ENCODE data around the gene FRMD5.

- TF ChIP-seq, protein P1, sequence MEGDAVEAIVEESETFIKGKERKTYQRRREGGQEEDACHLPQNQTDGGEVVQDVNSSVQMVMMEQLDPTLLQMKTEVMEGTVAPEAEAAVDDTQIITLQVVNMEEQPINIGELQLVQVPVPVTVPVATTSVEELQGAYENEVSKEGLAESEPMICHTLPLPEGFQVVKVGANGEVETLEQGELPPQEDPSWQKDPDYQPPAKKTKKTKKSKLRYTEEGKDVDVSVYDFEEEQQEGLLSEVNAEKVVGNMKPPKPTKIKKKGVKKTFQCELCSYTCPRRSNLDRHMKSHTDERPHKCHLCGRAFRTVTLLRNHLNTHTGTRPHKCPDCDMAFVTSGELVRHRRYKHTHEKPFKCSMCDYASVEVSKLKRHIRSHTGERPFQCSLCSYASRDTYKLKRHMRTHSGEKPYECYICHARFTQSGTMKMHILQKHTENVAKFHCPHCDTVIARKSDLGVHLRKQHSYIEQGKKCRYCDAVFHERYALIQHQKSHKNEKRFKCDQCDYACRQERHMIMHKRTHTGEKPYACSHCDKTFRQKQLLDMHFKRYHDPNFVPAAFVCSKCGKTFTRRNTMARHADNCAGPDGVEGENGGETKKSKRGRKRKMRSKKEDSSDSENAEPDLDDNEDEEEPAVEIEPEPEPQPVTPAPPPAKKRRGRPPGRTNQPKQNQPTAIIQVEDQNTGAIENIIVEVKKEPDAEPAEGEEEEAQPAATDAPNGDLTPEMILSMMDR (optimal IDR thresholded peaks at IDR 0.05 in 1 of 3, IDR thresholded peaks at IDR 0.05 in 1 of 3, conservative IDR thresholded peaks at IDR 0.05 in 1 of 3; ENCODE audit: extremely low read depth in 1 of 3, insufficient read depth in 2 of 3, low read length in 3 of 3) = no peak
- no peak for TF ChIP-seq EZH2 (IDR thresholded peaks at IDR 0.05; ENCODE audit: low read length)
These were observed 260.6 kb downstream of the FRMD5 start for GRCh38 chr15:43934480-43934879.

All from keratinocyte (primary cell).